Endothelial cell of umbilical vein (primary cell): ENCODE measurements around the gene TXNRD3. TPM values are rescaled to one million over a fixed set of nuclear protein-coding genes. Genes with fewer than 3 reads are reported as not detected.

ENCODE experiments used
- BruUV-seq: library from RNA; stranded (reverse); fragments of 400-500 nt; replicated peaks from 2 replicates; lab custom pipeline; 2021; lab: Mats Ljungman, UMichigan
- CTCF ChIA-PET: fragments of 300-600, 350-600 bp; sonication (Branson Sonifier 250); formaldehyde crosslinking; loops from one replicate; lab custom pipeline; 2021; ENCODE audit warnings: antibody characterized with exemption, inconsistent platforms; lab: Charles Lee
- POLR2A ChIA-PET: fragments of 300-600, 350-600 bp; sonication (Branson Sonifier 250); formaldehyde crosslinking; loops from one replicate; lab custom pipeline; 2021; ENCODE audit warnings: antibody characterized with exemption, inconsistent platforms; lab: Charles Lee
- DNase-seq: peaks from one replicate; pipeline ENCODE4 v3.0.0-alpha.2; 2011; ENCODE audit warnings: low read depth, low spot score
- FAIRE-seq: peaks from 2 replicates; lab custom pipeline; 2011; peaks lifted over from hg19 to GRCh38; lab: Jason Lieb, UNC
- H2AFZ ChIP-seq: 2 replicates; pipeline ENCODE4 v1.6.0; 2012; ENCODE audit warnings: low read depth, low read length, control low read depth, inconsistent platforms
- H3K27ac ChIP-seq: 2 replicates; pipeline ENCODE4 v1.5.1; 2011; ENCODE audit warnings: low read depth, mild to moderate bottlenecking, control low read depth, low read length, moderate library complexity; ENCODE audit not compliant: insufficient read depth
- H3K27me3 ChIP-seq, 2 experiments: 2 replicates each; pipeline versions ENCODE4 v1.6.0 to v1.6.1; 2011; ENCODE audit warnings: low read length in 2 of 2, mixed read lengths in 1 of 2; ENCODE audit not compliant: control insufficient read depth in 2 of 2, insufficient read depth in 2 of 2
- H3K36me3 ChIP-seq, 2 experiments: 2 replicates in 1 of 2; 3 replicates in 1 of 2; pipeline ENCODE4 v1.5.1; 2011; ENCODE audit warnings: low read length in 2 of 2, mild to moderate bottlenecking in 1 of 2, moderate library complexity in 1 of 2; ENCODE audit not compliant: control insufficient read depth in 2 of 2, insufficient read depth in 2 of 2; ENCODE audit errors: extremely low read depth in 1 of 2
- H3K4me1 ChIP-seq: 3 replicates; pipeline ENCODE4 v1.5.1; 2011; ENCODE audit warnings: mild to moderate bottlenecking, low read length; ENCODE audit not compliant: control insufficient read depth, insufficient read depth; ENCODE audit errors: extremely low read depth
- H3K4me2 ChIP-seq: 2 replicates; pipeline ENCODE4 v1.6.1; 2011; ENCODE audit warnings: low read length, control low read depth, mixed read lengths; ENCODE audit not compliant: insufficient read depth
- H3K4me3 ChIP-seq, 3 experiments: fragments of 200-600 bp in 1 of 3; sonication (generic), shearing (Covaris generic) in 1 of 3; replicated peaks in 1 of 3; 2 replicates each; pipeline ENCODE4 v1.5.1; 2011 to 2016; ENCODE audit warnings: control low read depth in 3 of 3, low read length in 3 of 3, mild to moderate bottlenecking in 2 of 3, inconsistent platforms in 1 of 3, low read depth in 1 of 3, moderate library complexity in 1 of 3; ENCODE audit not compliant: insufficient read depth in 1 of 3
- H3K79me2 ChIP-seq: 2 replicates; pipeline ENCODE4 v1.6.0; 2012; ENCODE audit warnings: low read length, inconsistent platforms; ENCODE audit not compliant: control insufficient read depth, insufficient read depth
- H3K9ac ChIP-seq: replicated peaks from 2 replicates; pipeline ENCODE3; 2011; ENCODE audit warnings: low read length, control low read depth; ENCODE audit not compliant: insufficient read depth; ENCODE audit errors: extremely low read depth
- H3K9me1 ChIP-seq: replicated peaks from 3 replicates; pipeline ENCODE4 v1.6.0; 2011; ENCODE audit warnings: mild to moderate bottlenecking, low read length; ENCODE audit not compliant: control insufficient read depth, insufficient read depth; ENCODE audit errors: extremely low read depth
- H3K9me3 ChIP-seq: replicated peaks from 2 replicates; pipeline ENCODE4 v1.5.1; 2012; ENCODE audit warnings: low read length, inconsistent platforms; ENCODE audit not compliant: control insufficient read depth, insufficient read depth
- H4K20me1 ChIP-seq: replicated peaks from 2 replicates; pipeline ENCODE3; 2011; ENCODE audit warnings: mild to moderate bottlenecking, low read length; ENCODE audit not compliant: control insufficient read depth, insufficient read depth; ENCODE audit errors: extremely low read depth
- CTCF ChIP-seq, 2 donors: IDR thresholded peaks; 1 replicate in 1 of 2; 2 replicates in 1 of 2; pipeline ENCODE4 v1.5.1; 2011; ENCODE audit warnings: low read length in 2 of 2, mild to moderate bottlenecking in 2 of 2, moderate library complexity in 2 of 2, control low read depth in 1 of 2, inconsistent platforms in 1 of 2, low read depth in 1 of 2; ENCODE audit not compliant: insufficient read depth in 1 of 2; ENCODE audit errors: extremely low read depth in 1 of 2
- EZH2 ChIP-seq: IDR thresholded peaks from 2 replicates; pipeline ENCODE4 v1.6.1; 2012; ENCODE audit warnings: borderline replicate concordance, low read depth, mild to moderate bottlenecking, moderate library complexity, low read length, inconsistent platforms; ENCODE audit not compliant: severe bottlenecking
- FOS ChIP-seq: IDR thresholded peaks from 2 replicates; pipeline ENCODE4 v1.6.1; 2011; ENCODE audit warnings: mild to moderate bottlenecking, low read length, moderate library complexity, borderline replicate concordance; ENCODE audit not compliant: insufficient read depth
- GATA2 ChIP-seq: IDR thresholded peaks from 2 replicates; pipeline ENCODE4 v1.7.0; 2011; ENCODE audit warnings: low read depth, mild to moderate bottlenecking, moderate library complexity, mixed read lengths, low read length; ENCODE audit not compliant: insufficient read length, insufficient read depth
- JUN ChIP-seq: IDR thresholded peaks from 2 replicates; pipeline ENCODE4 v1.6.1; 2011; ENCODE audit warnings: borderline replicate concordance, low read depth; ENCODE audit not compliant: insufficient read length, insufficient read depth
- MAX ChIP-seq: IDR thresholded peaks from 2 replicates; pipeline ENCODE4 v1.6.1; 2011; ENCODE audit not compliant: insufficient read depth, insufficient read length
- MYC ChIP-seq: IDR thresholded peaks from one replicate; pipeline ENCODE4 v1.6.1; 2011; ENCODE audit warnings: mild to moderate bottlenecking, low read depth, low read length
- POLR2A ChIP-seq: IDR thresholded peaks from 2 replicates; pipeline ENCODE4 v1.6.1; 2012; ENCODE audit warnings: low read depth, mild to moderate bottlenecking, control low read depth, low read length
- POLR2AphosphoS5 ChIP-seq: IDR thresholded peaks from 2 replicates; pipeline ENCODE4 v1.6.1; 2012; ENCODE audit warnings: low read depth, mild to moderate bottlenecking, control low read depth, low read length, moderate library complexity; ENCODE audit not compliant: insufficient read depth
- dilution Hi-C: fragments of 300-500 bp; cut with MboI; formaldehyde crosslinking; loops from one replicate; pipeline ENCODE4 v1.15.0; 2019; ENCODE audit warnings: low sequenced_read_pairs; ENCODE audit not compliant: extremely low pct_ligation_motif_present
- intact Hi-C: fragments of 100-400 bp; cut with micrococcal nuclease; formaldehyde crosslinking; loops from one replicate; pipeline ENCODE4 v1.10.0; 2022
- polyA plus RNA-seq, 4 experiments: library from polyadenylated mRNA; depleted of rRNA in 3 of 4; stranded (reverse) in 3 of 4; unstranded in 1 of 4; fragments of >200 nt; gene quantifications; 2 replicates each; pipeline versions ENCODE4 v1.2.1 to v1.2.3, GENCODE V29; 2011 to 2012; ENCODE audit warnings: missing spikeins in 1 of 4
- total RNA-seq: library from RNA; stranded (reverse); gene quantifications from 2 replicates; pipeline ENCODE4 v1.2.3, GENCODE V29; 2021

The TXNRD3 gene
- total and polyA plus RNA-seq, 2 donors (not counting 3 experiments of a cell fraction or from before 2014, with no cell fraction given): 2.6 to 7.1 TPM

- Histone ChIP-seq H4K20me1 (no peaks in the 10 kb centered on the region), H3K9me3 (no peaks in the 10 kb centered on the region), H3K9ac (no peak overlapping the region), H2AFZ (no peak overlapping the region), H3K27ac (no peak overlapping the region), H3K4me2 (no peak overlapping the region), H3K4me1 (no peaks in the 10 kb centered on the region), H3K27me3 (peaks cover 11 to 40% of the 10 kb centered on the region in 2 experiments), H3K4me3 (no peak overlapping the region), H3K36me3 (no peaks in the 10 kb centered on the region), H3K9me1 (no peaks in the 10 kb centered on the region), H3K79me2 (no peaks in the 10 kb centered on the region)
- ChIA-PET CTCF (no interaction called here), POLR2A (no interaction called here)
- FAIRE-seq: no peak
- no peak for TF ChIP-seq FOS
- no peak for TF ChIP-seq EZH2
- TF ChIP-seq CTCF (IDR thresholded peaks at IDR 0.05; ENCODE audit: extremely low read depth in 1 of 2, insufficient read depth in 1 of 2, low read depth in 1 of 2, low read length in 2 of 2): no peak
- no peak for TF ChIP-seq POLR2A
- no peak for TF ChIP-seq JUN
- no peak for TF ChIP-seq MYC
- no peak for TF ChIP-seq GATA2
- TF ChIP-seq POLR2AphosphoS5: no peak
- TF ChIP-seq MAX: no peak
- dilution Hi-C loops (no loop called here), intact Hi-C loops (no loop called here)
- no TSS peak for BruUV-seq
- no peak for DNase-seq
These were observed 92.1 kb downstream of the TXNRD3 start for GRCh38 chr3:126562737-126563276.
